ENCODE data around the gene NPS.

DNA sequence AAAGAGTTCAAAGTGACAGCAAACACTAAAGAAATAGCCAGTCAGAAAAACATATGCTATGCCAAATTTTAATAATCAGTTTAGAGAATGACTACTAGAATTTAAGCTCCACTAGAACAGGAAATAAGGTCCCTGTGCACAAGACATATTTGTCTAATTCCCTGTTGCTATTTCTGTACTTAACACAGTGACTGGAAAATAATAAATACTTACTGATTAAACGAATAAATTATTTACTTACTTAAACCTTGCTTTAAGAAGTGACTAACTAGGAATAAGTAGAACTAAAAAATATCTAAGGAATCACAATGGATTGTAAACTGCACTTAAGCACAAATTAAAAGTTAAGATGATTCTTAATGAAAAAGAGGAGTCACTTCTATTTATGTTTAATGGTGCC, 22.3 kb downstream of the NPS start:
- TF ChIP-seq, protein P1, sequence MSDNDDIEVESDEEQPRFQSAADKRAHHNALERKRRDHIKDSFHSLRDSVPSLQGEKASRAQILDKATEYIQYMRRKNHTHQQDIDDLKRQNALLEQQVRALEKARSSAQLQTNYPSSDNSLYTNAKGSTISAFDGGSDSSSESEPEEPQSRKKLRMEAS (CRISPR knock-in tag; IDR thresholded peaks at IDR 0.05) = no peak
- TF ChIP-seq, protein P2, sequence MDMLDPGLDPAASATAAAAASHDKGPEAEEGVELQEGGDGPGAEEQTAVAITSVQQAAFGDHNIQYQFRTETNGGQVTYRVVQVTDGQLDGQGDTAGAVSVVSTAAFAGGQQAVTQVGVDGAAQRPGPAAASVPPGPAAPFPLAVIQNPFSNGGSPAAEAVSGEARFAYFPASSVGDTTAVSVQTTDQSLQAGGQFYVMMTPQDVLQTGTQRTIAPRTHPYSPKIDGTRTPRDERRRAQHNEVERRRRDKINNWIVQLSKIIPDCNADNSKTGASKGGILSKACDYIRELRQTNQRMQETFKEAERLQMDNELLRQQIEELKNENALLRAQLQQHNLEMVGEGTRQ (CRISPR knock-in tag; IDR thresholded peaks at IDR 0.05) = no peak
- TF ChIP-seq, protein P3, sequence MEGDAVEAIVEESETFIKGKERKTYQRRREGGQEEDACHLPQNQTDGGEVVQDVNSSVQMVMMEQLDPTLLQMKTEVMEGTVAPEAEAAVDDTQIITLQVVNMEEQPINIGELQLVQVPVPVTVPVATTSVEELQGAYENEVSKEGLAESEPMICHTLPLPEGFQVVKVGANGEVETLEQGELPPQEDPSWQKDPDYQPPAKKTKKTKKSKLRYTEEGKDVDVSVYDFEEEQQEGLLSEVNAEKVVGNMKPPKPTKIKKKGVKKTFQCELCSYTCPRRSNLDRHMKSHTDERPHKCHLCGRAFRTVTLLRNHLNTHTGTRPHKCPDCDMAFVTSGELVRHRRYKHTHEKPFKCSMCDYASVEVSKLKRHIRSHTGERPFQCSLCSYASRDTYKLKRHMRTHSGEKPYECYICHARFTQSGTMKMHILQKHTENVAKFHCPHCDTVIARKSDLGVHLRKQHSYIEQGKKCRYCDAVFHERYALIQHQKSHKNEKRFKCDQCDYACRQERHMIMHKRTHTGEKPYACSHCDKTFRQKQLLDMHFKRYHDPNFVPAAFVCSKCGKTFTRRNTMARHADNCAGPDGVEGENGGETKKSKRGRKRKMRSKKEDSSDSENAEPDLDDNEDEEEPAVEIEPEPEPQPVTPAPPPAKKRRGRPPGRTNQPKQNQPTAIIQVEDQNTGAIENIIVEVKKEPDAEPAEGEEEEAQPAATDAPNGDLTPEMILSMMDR (IDR thresholded peaks at IDR 0.05) = no peak
- TF ChIP-seq, protein P4, sequence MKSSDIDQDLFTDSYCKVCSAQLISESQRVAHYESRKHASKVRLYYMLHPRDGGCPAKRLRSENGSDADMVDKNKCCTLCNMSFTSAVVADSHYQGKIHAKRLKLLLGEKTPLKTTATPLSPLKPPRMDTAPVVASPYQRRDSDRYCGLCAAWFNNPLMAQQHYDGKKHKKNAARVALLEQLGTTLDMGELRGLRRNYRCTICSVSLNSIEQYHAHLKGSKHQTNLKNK (CRISPR knock-in tag; IDR thresholded peaks at IDR 0.05) = no peak
- TF ChIP-seq FOXK1 (CRISPR knock-in tag; IDR thresholded peaks at IDR 0.05) (no peak), RELA (CRISPR knock-in tag; IDR thresholded peaks at IDR 0.05; ENCODE audit: borderline replicate concordance) (no peak), FOXP1 (CRISPR knock-in tag; IDR thresholded peaks at IDR 0.05; ENCODE audit: borderline replicate concordance) (no peak), CREB1 (CRISPR knock-in tag; IDR thresholded peaks at IDR 0.05) (no peak), ZBTB21 (CRISPR knock-in tag; IDR thresholded peaks at IDR 0.05; ENCODE audit: borderline replicate concordance) (no peak), KAT7 (CRISPR knock-in tag; IDR thresholded peaks at IDR 0.05; ENCODE audit: borderline replicate concordance) (no peak), MYBL2 (CRISPR knock-in tag; IDR thresholded peaks at IDR 0.05) (no peak)
- TF ChIP-seq, protein P5, sequence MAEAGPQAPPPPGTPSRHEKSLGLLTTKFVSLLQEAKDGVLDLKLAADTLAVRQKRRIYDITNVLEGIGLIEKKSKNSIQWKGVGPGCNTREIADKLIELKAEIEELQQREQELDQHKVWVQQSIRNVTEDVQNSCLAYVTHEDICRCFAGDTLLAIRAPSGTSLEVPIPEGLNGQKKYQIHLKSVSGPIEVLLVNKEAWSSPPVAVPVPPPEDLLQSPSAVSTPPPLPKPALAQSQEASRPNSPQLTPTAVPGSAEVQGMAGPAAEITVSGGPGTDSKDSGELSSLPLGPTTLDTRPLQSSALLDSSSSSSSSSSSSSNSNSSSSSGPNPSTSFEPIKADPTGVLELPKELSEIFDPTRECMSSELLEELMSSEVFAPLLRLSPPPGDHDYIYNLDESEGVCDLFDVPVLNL (CRISPR knock-in tag; IDR thresholded peaks at IDR 0.05; ENCODE audit: borderline replicate concordance, low read depth) = no peak
- TF ChIP-seq, protein P6, sequence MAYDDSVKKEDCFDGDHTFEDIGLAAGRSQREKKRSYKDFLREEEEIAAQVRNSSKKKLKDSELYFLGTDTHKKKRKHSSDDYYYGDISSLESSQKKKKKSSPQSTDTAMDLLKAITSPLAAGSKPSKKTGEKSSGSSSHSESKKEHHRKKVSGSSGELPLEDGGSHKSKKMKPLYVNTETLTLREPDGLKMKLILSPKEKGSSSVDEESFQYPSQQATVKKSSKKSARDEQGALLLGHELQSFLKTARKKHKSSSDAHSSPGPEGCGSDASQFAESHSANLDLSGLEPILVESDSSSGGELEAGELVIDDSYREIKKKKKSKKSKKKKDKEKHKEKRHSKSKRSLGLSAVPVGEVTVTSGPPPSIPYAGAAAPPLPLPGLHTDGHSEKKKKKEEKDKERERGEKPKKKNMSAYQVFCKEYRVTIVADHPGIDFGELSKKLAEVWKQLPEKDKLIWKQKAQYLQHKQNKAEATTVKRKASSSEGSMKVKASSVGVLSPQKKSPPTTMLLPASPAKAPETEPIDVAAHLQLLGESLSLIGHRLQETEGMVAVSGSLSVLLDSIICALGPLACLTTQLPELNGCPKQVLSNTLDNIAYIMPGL (CRISPR knock-in tag; IDR thresholded peaks at IDR 0.05) = no peak
- TF ChIP-seq, protein P7, sequence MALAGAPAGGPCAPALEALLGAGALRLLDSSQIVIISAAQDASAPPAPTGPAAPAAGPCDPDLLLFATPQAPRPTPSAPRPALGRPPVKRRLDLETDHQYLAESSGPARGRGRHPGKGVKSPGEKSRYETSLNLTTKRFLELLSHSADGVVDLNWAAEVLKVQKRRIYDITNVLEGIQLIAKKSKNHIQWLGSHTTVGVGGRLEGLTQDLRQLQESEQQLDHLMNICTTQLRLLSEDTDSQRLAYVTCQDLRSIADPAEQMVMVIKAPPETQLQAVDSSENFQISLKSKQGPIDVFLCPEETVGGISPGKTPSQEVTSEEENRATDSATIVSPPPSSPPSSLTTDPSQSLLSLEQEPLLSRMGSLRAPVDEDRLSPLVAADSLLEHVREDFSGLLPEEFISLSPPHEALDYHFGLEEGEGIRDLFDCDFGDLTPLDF (CRISPR knock-in tag; IDR thresholded peaks at IDR 0.05) = no peak

Measured in WTC11 (cell line).